HFFc6 (cell line): ENCODE data around the gene CCL3. TPM values are rescaled to one million over a fixed set of nuclear protein-coding genes. Genes with fewer than 3 reads are reported as not detected.

Experiments used
- DNase-seq: peaks from one replicate; pipeline ENCODE4 v3.0.0-alpha.2; 2018
- H3K27ac Mint-ChIP-seq: 2 replicates; pipeline ENCODE4 v1.8.0; 2020; ENCODE audit warnings: mild to moderate bottlenecking, mixed read lengths
- H3K27me3 Mint-ChIP-seq: 2 replicates; pipeline ENCODE4 v1.8.0; 2021; ENCODE audit warnings: mild to moderate bottlenecking, moderate library complexity, mixed read lengths; ENCODE audit not compliant: insufficient read depth
- H3K36me3 Mint-ChIP-seq: 2 replicates; pipeline ENCODE4 v1.8.0; 2021; ENCODE audit warnings: low read depth, mixed read lengths
- H3K4me1 Mint-ChIP-seq: 2 replicates; pipeline ENCODE4 v1.8.0; 2020; ENCODE audit warnings: low read depth, mixed read lengths
- H3K4me3 Mint-ChIP-seq: 2 replicates; pipeline ENCODE4 v1.8.0; 2020; ENCODE audit warnings: mild to moderate bottlenecking, moderate library complexity, mixed read lengths
- H3K9me3 Mint-ChIP-seq: 2 replicates; pipeline ENCODE4 v1.8.0; 2020; ENCODE audit warnings: mild to moderate bottlenecking, mixed read lengths
- CTCF ChIP-seq: fragments of 200-600 bp; sonication (generic); IDR thresholded peaks from 2 replicates; pipeline ENCODE4 v1.5.0; 2021; ENCODE audit warnings: antibody characterized with exemption, mild to moderate bottlenecking
- total RNA-seq, 6 experiments: library from RNA; stranded (reverse); fragmentation: NEBNext Ultra II Directional; extraction: Animal tissue kit (Norgen Biotek cat#: 25700); gene quantifications; 2 replicates in 1 of 6; 3 replicates in 5 of 6; pipeline ENCODE4 v1.2.3, GENCODE V29; 2021

The CCL3 gene
- total RNA-seq, 6 experiments from 2014 or later: not detected

GRCh38 chr17:36063786-36064541 is 26.0 kb downstream of the CCL3 start, which contains the start of gene CCL18:
CCL18 (plus strand) TSS chr17:36064272; CDS start chr17:36064343, 71 bp downstream.
- Mint-ChIP-seq H3K9me3 (peaks cover 24% of the 10 kb centered on the region), H3K4me3 (no peak within 1 kb of the TSS), H3K36me3 (no peaks in the 10 kb centered on the region), H3K4me1 (no peaks in the 10 kb centered on the region), H3K27ac (no peak within 1 kb of the TSS), H3K27me3 (no peaks in the 10 kb centered on the region; the same call in 1 of the 2 replicates)
- no peak for TF ChIP-seq CTCF
- no peak for DNase-seq

GRCh38 chr17:36060816-36061215 is 29.1 kb downstream of the CCL3 start:
- Mint-ChIP-seq H3K4me1 (no peaks in the 10 kb centered on the region), H3K27me3 (peaks cover 2% of the 10 kb centered on the region), H3K9me3 (peaks cover 34% of the 10 kb centered on the region), H3K36me3 (no peaks in the 10 kb centered on the region), H3K27ac (no peak overlapping the region), H3K4me3 (no peak overlapping the region)
- no peak for DNase-seq
- no peak for TF ChIP-seq CTCF

- DNase-seq: no peak
- Mint-ChIP-seq H3K36me3 (no peaks in the 10 kb centered on the region), H3K4me1 (no peaks in the 10 kb centered on the region), H3K27me3 (peaks cover 2% of the 10 kb centered on the region), H3K27ac (no peak overlapping the region), H3K4me3 (no peak overlapping the region), H3K9me3 (peaks cover 33% of the 10 kb centered on the region)
- TF ChIP-seq CTCF: no peak
Observed at GRCh38 chr17:36059406-36059805, 30.5 kb downstream of the CCL3 start.

GRCh38 chr17:36057911-36058310 is 32.0 kb downstream of the CCL3 start:
- Mint-ChIP-seq H3K27ac (no peak overlapping the region), H3K36me3 (no peaks in the 10 kb centered on the region), H3K4me3 (no peak overlapping the region), H3K9me3 (peaks cover 26% of the 10 kb centered on the region), H3K27me3 (peaks cover 2% of the 10 kb centered on the region), H3K4me1 (no peaks in the 10 kb centered on the region)
- no peak for TF ChIP-seq CTCF
- DNase-seq: no peak

GRCh38 chr17:36055921-36056520 is 33.9 kb downstream of the CCL3 start:
- Mint-ChIP-seq H3K9me3 (peaks cover 23% of the 10 kb centered on the region), H3K27me3 (peaks cover 2% of the 10 kb centered on the region), H3K27ac (no peak overlapping the region), H3K4me3 (no peak overlapping the region), H3K36me3 (no peaks in the 10 kb centered on the region), H3K4me1 (no peaks in the 10 kb centered on the region)
- TF ChIP-seq CTCF: no peak
- no peak for DNase-seq
